K562 (cell line): ENCODE results near the gene OOSP4B.

Experiments used
- BRCA1 ChIP-seq, 2 experiments: fragments of 450-650 bp in 1 of 2; sonication (generic) in 1 of 2; formaldehyde crosslinking in 1 of 2; IDR thresholded peaks; 2 replicates each; pipeline versions ENCODE4 v1.5.0 to v1.6.1; 2017 to 2020; ENCODE audit warnings: mild to moderate bottlenecking in 1 of 2, missing genetic modification reagents in 1 of 2
- CTCF ChIP-seq, 3 experiments: IDR thresholded peaks in 2 of 3; conservative IDR thresholded peaks in 1 of 3; 2 replicates each; pipeline ENCODE4 v1.5.1; 2011 to 2012; ENCODE audit warnings: low read length in 3 of 3, mild to moderate bottlenecking in 3 of 3, control low read depth in 2 of 3, improper control_type of control experiment in 1 of 3, inconsistent platforms in 1 of 3, low read depth in 1 of 3, mixed read lengths in 1 of 3, moderate library complexity in 1 of 3; ENCODE audit not compliant: insufficient read depth in 2 of 3
- GABPA ChIP-seq: fragments of 200-800 bp; sonication (Bioruptor generic); conservative IDR thresholded peaks from 2 replicates; pipeline ENCODE4 v1.6.1; 2016; ENCODE audit warnings: low read depth, missing genetic modification characterization, missing compliant biosample characterization
- JUN ChIP-seq, 2 experiments: sonication (generic) in 1 of 2; formaldehyde crosslinking in 1 of 2; IDR thresholded peaks; 2 replicates each; pipeline versions ENCODE4 v1.6.1 to v1.8.0; 2012 to 2022; ENCODE audit warnings: borderline replicate concordance in 2 of 2, mild to moderate bottlenecking in 2 of 2, improper control_type of control experiment in 1 of 2, low read depth in 1 of 2, low read length in 1 of 2, missing genetic modification reagents in 1 of 2
- MAFF ChIP-seq: IDR thresholded peaks from 2 replicates; pipeline ENCODE4 v1.6.1; 2012; ENCODE audit warnings: low read length, improper control_type of control experiment
- TEAD1 ChIP-seq, 2 experiments: fragments of 450-650 bp in 1 of 2; sonication (generic) in 1 of 2; formaldehyde crosslinking; IDR thresholded peaks; 2 replicates each; pipeline versions ENCODE4 v1.4.0 to v1.8.0; 2020 to 2022; ENCODE audit warnings: mild to moderate bottlenecking in 2 of 2, missing genetic modification reagents in 1 of 2
- ZNF165 ChIP-seq: fragments of 250-450 bp; sonication (Bioruptor Pico); IDR thresholded peaks from 2 replicates; pipeline ENCODE4 v1.4.0; 2020; ENCODE audit warnings: borderline replicate concordance
- ZNF449 ChIP-seq: fragments of 250-450 bp; sonication (Bioruptor Pico); IDR thresholded peaks from 2 replicates; pipeline ENCODE4 v1.8.0; 2022; ENCODE audit warnings: moderate library complexity, mild to moderate bottlenecking, inconsistent platforms

DNA sequence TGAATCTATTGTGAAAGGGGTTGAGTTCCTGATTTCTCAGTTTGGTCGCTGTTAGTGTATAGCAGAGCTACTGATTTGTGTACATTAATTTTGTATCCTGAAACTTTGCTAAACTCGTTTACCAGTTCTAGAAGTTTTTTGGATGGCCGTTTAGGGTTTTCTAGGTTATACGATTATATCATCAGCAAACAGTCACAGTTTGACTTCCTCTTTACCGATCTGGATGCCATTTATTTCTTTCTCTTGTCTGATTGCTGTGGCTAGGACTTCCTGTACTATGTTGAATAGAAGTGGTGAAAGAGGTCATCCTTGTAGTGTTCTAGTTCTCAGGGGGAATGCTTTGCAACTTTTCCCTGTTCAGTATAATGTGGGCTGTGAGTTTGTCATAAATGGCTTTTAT is 24.6 kb upstream of the OOSP4B start:
- TF ChIP-seq JUN (IDR thresholded peaks at IDR 0.05; ENCODE audit: borderline replicate concordance, low read depth, low read length) (no peak), JUN (CRISPR knock-in tag; IDR thresholded peaks at IDR 0.05; ENCODE audit: borderline replicate concordance) (no peak), TEAD1 (CRISPR knock-in tag; IDR thresholded peaks at IDR 0.05) (no peak), ZNF165 (no peak), CTCF (IDR thresholded peaks at IDR 0.05 in 2 of 3, conservative IDR thresholded peaks at IDR 0.05 in 1 of 3; ENCODE audit: insufficient read depth in 2 of 3, low read depth in 1 of 3, low read length in 3 of 3) (no peak), MAFF (no peak), BRCA1 (IDR thresholded peaks at IDR 0.05) (no peak), BRCA1 (CRISPR knock-in tag; IDR thresholded peaks at IDR 0.05) (no peak), GABPA (no peak), ZNF449 (CRISPR knock-in tag) (no peak)
